Upper lobe of left lung (tissue), 4 donors: ENCODE data around the gene CALML5.

Experiments used
- CTCF ChIP-seq, 6 experiments: fragments of 450-650 bp in 4 of 6; fragments of 200-600 bp in 2 of 6; sonication (generic) in 2 of 6; IDR thresholded peaks; one replicate each; pipeline ENCODE4 v1.5.1; 2016 to 2019; ENCODE audit warnings: antibody characterized with exemption in 6 of 6
- EP300 ChIP-seq, 4 donors: sonication (generic); formaldehyde crosslinking; IDR thresholded peaks; one replicate each; pipeline ENCODE4 v1.5.1; 2017; ENCODE audit warnings: antibody characterized with exemption in 4 of 4, control low read depth in 2 of 4
- POLR2A ChIP-seq, 4 donors: fragments of 450-650 bp; IDR thresholded peaks; one replicate each; pipeline ENCODE4 v1.5.1; 2016 to 2017; ENCODE audit warnings: antibody characterized with exemption in 4 of 4, mild to moderate bottlenecking in 2 of 4
- POLR2AphosphoS5 ChIP-seq, 2 donors: sonication (generic); formaldehyde crosslinking; IDR thresholded peaks; one replicate each; pipeline ENCODE4 v1.5.1; 2017; ENCODE audit warnings: antibody characterized with exemption in 2 of 2

DNA sequence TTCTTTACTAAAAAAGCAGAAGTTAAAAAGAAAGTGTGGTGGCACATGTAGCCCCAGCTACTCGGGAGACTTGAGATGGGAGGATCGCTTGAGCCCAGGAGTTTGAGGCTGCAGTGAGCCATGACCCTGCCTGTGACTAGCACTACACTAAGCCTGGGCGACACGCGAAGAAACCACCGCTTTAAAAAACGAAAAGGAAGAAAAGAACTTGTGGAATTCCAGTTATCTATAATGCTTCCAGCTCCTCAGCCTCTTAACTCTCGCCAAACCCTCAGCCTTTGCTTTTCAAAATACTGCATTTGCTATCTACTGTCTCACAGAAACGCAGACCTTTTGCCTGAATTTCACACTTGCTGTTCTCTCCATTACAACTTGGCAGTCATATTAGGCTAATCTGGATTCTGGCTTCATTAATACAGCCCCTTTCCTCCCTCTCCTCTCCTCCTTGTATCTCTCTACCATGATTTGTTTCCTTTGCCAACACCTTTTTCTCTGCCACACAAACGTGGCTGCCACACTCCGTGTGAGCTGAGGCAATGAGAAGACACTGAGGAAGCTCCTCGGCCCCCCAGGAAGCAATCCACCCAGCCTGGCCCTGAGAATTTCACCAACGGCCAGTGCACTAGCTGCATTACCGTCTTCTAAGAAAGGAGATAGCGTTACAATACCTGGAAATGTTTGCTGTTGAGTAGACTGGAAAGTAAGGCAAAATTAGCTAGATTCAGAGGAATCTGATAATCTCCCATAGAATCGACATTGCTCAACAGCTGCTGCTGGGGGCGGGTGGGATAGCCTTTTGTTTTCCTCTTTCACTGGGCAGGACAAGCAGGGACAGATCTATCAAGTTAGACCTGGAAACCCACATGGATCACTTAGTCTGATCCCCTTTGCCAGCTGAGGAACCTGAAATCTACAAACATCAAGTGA lies 37.2 kb downstream of the CALML5 start:
- no peak for TF ChIP-seq CTCF (IDR thresholded peaks at IDR 0.05)
- TF ChIP-seq POLR2AphosphoS5 (IDR thresholded peaks at IDR 0.05): no peak
- no peak for TF ChIP-seq POLR2A (IDR thresholded peaks at IDR 0.05)
- no peak for TF ChIP-seq EP300 (IDR thresholded peaks at IDR 0.05)
